Hair follicular keratinocyte (primary cell): ENCODE results near the gene TMEM126B. TPM values are rescaled to one million over a fixed set of nuclear protein-coding genes. Genes with fewer than 3 reads are reported as not detected.

Experiments
- total RNA-seq: library from RNA; depleted of rRNA; stranded (reverse); fragments of >200 nt; gene quantifications from 2 replicates; pipeline ENCODE4 v1.2.3, GENCODE V29; 2015

Gene TMEM126B
- 62.4 and 72.0 TPM in 2 replicates for total RNA-seq

GRCh38 chr11:85627998-85628770 is at the start of gene TMEM126B:
TSS of gene TMEM126B (plus strand) at chr11:85628593. CDS start at chr11:85628608, 15 bp downstream.

DNA sequence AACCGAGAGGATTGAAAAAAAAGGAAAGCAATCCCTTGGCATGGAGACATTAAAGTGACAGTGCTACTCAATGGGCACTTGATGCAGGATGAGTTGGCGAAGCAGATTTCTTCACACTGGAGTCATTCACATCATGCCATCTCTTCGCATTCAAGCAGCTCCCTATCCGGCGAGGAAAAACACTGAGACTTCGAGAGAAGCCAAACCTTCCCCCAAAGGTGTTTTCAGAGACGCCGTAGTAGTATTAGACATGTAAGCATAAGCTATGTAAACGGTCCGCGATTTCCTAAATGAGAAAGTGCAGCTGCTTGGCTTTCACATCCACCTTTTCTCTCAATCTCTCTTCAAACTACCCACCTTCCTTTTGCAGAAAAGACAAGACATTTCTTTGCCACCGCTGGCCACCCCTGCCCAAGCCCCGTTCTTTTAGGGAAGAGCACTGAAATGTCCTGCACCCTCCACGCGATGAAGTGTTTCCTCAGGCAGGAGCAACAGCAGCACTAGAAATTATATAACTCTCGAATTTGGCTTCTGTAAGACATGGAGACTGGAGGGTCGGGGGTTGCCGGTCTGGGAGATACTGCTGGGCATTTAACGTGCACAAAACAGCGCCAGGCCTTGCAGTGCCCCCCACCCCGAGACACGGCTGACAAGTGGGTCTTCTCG is 928 bp upstream of the TMEM126B start, which contains the start of gene DLG2:
Gene DLG2, minus strand, starts transcription at position 13 of the 666 bp plus-strand sequence.

DNA sequence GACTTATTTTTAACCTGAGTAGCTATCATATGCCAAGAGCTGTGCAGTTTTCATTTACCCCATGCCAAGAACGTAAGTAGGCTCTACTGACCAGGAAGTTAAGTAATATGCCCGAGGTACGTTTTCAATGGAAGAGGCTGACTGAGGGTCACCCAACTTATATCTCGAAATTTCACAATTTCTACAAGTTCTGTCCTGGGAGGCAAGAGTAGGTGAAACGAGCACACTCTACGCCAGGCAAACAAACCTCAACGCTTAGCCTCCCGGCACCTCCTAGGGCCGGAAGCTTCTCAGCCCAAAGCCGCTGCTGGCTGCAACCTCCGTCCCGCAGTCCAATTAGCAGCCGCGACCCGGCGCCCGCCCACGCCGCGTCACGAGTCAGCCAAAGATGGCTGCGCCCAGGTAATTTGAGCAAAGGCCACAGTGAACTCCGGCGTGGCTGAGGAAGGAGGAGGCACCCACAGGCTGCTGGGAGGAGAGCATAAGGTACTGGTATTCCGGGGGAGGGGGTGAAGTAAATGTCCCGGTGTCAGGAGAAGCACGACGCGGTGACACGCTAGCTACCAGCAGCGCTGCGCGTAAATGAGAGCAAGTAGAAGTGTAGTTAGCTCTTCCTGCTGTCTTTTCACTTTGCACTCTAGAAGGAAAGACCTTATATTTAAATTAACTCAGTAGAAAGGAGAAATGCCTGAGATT is 19.4 kb downstream of the TMEM126B start, which contains the start of gene TMEM126A:
Gene TMEM126A, plus strand, starts transcription at position 364 of the 696 bp plus-strand sequence. CDS start 2,289 bp downstream, outside the sequence.

DNA sequence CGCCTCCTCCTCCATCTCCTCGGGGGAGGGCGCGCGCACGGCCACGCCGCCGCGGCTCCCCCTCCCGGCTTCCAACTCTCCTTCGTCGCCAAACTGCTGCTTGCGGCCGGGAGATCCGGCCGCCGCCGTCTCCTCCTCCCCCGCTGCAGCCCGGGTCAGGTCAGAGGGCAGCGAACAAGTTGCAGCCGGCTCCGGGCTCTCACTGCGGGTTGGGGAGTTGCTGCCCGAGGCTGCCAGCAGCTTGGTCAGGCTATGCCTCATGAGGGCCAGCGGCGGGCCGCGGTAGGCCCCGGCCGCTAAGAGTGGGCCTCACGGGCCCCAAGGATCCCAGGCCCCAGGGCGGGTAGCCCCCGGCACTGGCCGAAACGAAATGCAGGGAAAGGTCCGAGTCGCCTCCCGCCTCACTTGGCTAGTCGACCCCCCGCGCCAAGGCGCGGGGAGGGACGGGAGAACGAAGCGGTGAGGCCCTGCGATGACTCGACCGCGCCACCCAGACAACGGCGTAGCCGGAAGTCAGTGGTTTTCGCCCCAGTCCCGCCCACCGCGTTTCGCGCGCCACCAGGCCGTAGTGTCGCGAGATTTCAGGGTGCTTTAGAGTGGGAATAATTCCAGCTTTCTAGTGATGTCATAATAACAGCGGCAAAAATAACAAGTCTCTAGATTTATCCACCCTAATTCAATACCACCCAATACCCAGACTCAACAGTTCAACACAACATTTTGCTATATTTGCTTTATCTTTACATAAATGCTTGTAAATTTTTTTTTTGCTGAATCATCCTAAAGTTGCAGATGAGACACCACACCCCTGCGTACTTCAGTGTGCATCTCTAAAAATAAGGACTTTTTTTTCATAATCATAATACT is 36.5 kb downstream of the TMEM126B start, which contains the start of gene CREBZF:
Gene CREBZF, minus strand, starts transcription at position 515 of the 867 bp plus-strand sequence. Its CDS starts 254 bp downstream, at position 261.

DNA sequence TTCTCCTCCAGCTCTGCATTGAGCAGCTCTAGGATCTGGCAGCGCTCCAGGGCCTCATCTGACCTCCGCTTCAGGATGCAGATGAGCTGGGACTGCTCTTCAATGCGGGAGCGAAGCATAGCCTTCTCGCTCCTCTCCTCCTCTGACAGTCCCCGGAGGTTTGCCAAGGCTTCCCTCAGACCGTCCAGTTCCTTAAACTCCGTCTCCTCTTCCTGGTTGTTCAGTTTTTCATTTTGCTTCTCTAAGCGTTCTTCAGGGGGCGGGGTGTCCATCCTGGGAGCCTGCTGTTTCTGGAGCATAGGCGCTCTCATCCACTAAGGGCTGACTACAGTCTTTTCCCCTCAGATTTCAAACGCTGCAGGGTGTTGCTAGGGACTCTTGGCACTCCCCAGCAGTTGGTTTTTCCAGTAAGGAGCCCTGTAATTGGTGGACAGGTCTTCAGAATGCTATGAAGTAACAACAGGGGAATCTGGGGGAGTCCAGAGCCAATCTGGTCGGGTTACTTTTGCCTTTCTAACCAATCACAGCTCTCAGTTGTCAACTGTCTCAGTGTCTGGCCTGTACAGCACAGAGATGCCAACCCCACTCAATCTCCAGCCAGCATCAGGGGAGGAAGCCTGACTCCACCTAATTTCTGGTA is 57.5 kb downstream of the TMEM126B start, which contains the start of gene CCDC89:
Gene CCDC89, minus strand, starts transcription at position 376 of the 640 bp plus-strand sequence. Its CDS starts 65 bp downstream, at position 311.

Other genes starting within 250 kb of the TMEM126B start
- 0.08 TPM in 1 of 2 replicates, not detected in the other for gene DLG2, start 1.2 kb upstream of the TMEM126B start, total RNA-seq
- 38.1 and 41.8 TPM in 2 replicates for gene TMEM126A, start 19.4 kb downstream of the TMEM126B start, total RNA-seq
- 14.0 and 16.6 TPM in 2 replicates for gene CREBZF, start 36.5 kb downstream of the TMEM126B start, total RNA-seq
- gene CCDC89, start 57.6 kb downstream of the TMEM126B start, total RNA-seq, result 0.70 and 0.76 TPM in 2 replicates
- gene SYTL2, start 182.5 kb downstream of the TMEM126B start, total RNA-seq, result 0.39 and 1.7 TPM in 2 replicates
- gene CCDC83, start 226.8 kb downstream of the TMEM126B start, total RNA-seq, result not detected in 2 replicates